ENCODE measurements around the gene PALMD.

DNA sequence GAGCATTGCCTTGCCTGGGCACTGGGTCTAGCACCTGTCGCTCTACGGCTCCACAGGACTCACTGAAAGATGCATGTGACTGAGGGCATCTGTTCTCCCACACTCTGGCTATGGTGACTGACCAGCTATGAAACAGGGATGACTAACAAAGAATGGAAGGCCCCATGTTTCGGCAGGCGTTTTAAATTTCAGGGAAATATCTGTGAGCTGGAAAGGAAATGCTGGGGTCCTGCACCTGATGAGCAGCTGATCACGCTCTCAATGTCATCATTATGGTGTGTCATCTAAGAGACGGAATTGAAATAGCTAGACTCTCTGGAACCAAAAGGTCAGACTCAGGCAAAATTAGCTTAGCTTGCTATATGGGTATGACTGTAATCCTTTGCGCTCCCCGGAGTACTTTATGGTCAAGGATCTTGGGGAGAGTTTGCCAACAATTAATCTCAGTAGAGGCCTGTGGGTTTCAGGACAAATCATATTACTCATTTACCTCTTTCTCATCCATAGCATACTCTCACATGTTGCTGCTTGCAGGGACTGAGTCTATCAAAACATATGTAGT lies 24.5 kb upstream of the PALMD start:
- TF ChIP-seq, protein P1, sequence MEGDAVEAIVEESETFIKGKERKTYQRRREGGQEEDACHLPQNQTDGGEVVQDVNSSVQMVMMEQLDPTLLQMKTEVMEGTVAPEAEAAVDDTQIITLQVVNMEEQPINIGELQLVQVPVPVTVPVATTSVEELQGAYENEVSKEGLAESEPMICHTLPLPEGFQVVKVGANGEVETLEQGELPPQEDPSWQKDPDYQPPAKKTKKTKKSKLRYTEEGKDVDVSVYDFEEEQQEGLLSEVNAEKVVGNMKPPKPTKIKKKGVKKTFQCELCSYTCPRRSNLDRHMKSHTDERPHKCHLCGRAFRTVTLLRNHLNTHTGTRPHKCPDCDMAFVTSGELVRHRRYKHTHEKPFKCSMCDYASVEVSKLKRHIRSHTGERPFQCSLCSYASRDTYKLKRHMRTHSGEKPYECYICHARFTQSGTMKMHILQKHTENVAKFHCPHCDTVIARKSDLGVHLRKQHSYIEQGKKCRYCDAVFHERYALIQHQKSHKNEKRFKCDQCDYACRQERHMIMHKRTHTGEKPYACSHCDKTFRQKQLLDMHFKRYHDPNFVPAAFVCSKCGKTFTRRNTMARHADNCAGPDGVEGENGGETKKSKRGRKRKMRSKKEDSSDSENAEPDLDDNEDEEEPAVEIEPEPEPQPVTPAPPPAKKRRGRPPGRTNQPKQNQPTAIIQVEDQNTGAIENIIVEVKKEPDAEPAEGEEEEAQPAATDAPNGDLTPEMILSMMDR (IDR thresholded peaks at IDR 0.05): no peak
- TF ChIP-seq POLR2A (IDR thresholded peaks at IDR 0.05): no peak
- no peak for TF ChIP-seq POLR2AphosphoS5 (IDR thresholded peaks at IDR 0.05; ENCODE audit: insufficient read depth in 1 of 2, low read depth in 1 of 2)
